Measurements from ENCODE around the gene RBM22.

GRCh38 chr5:150655221-150655620 lies 45.6 kb downstream of the RBM22 start:
- TF ChIP-seq CTCF (IDR thresholded peaks at IDR 0.05 in 4 of 5, conservative IDR thresholded peaks at IDR 0.05 in 1 of 5) (no peak), POLR2A (IDR thresholded peaks at IDR 0.05) (no peak)

All from gastrocnemius medialis (tissue), 4 donors.